Mesendoderm (in vitro differentiated cells): ENCODE data around the gene OPRL1.

Experiments used
- DNase-seq: peaks from one replicate; pipeline ENCODE4 v3.0.0; 2013
- H2AK5ac ChIP-seq: 2 replicates; pipeline ENCODE4 v1.6.1; 2013; ENCODE audit warnings: low read length, inconsistent platforms
- H2BK120ac ChIP-seq: 2 replicates; pipeline ENCODE4 v1.6.1; 2013; ENCODE audit warnings: low read depth, mild to moderate bottlenecking, low read length, moderate library complexity, mixed read lengths
- H2BK15ac ChIP-seq: replicated peaks from 2 replicates; pipeline ENCODE4 v1.6.1; 2013; ENCODE audit warnings: low read depth, mild to moderate bottlenecking, moderate library complexity
- H2BK5ac ChIP-seq: 2 replicates; pipeline ENCODE4 v1.6.1; 2013; ENCODE audit warnings: low read length, inconsistent platforms
- H3K18ac ChIP-seq: 2 replicates; pipeline ENCODE4 v1.6.1; 2013; ENCODE audit warnings: mild to moderate bottlenecking, low read length, mixed read lengths
- H3K23ac ChIP-seq: one replicate; pipeline ENCODE4 v1.6.1; 2013; ENCODE audit warnings: low read length
- H3K27ac ChIP-seq: 2 replicates; pipeline ENCODE4 v1.5.1; 2013; ENCODE audit warnings: low read depth, mild to moderate bottlenecking, inconsistent platforms, low read length, moderate library complexity
- H3K27me3 ChIP-seq: 2 replicates; pipeline ENCODE4 v1.6.1; 2013; ENCODE audit warnings: low read length, control low read depth, mild to moderate bottlenecking, inconsistent platforms; ENCODE audit not compliant: insufficient read depth, poor library complexity
- H3K36me3 ChIP-seq: 2 replicates; pipeline ENCODE4 v1.6.1; 2013; ENCODE audit warnings: low read length, inconsistent platforms; ENCODE audit not compliant: control insufficient read depth, insufficient read depth
- H3K4ac ChIP-seq: one replicate; pipeline ENCODE4 v1.6.1; 2013; ENCODE audit warnings: low read depth, mild to moderate bottlenecking, low read length, moderate library complexity
- H3K4me1 ChIP-seq: 2 replicates; pipeline ENCODE4 v1.6.1; 2013; ENCODE audit warnings: low read depth, low read length, inconsistent platforms; ENCODE audit not compliant: control insufficient read depth
- H3K4me2 ChIP-seq: 2 replicates; pipeline ENCODE4 v1.6.1; 2013; ENCODE audit warnings: low read length
- H3K4me3 ChIP-seq: 2 replicates; pipeline ENCODE4 v1.5.1; 2013; ENCODE audit warnings: mild to moderate bottlenecking, low read length
- H3K56ac ChIP-seq: one replicate; pipeline ENCODE4 v1.6.1; 2013; ENCODE audit warnings: low read length
- H3K79me1 ChIP-seq: 2 replicates; pipeline ENCODE4 v1.6.1; 2013; ENCODE audit warnings: low read length, inconsistent platforms
- H3K79me2 ChIP-seq: 2 replicates; pipeline ENCODE4 v1.6.1; 2013; ENCODE audit warnings: mild to moderate bottlenecking, low read length; ENCODE audit not compliant: control insufficient read depth, insufficient read depth
- H3K9ac ChIP-seq: 2 replicates; pipeline ENCODE4 v1.6.1; 2013; ENCODE audit warnings: low read length, inconsistent platforms
- H4K5ac ChIP-seq: one replicate; pipeline ENCODE4 v1.6.1; 2013; ENCODE audit warnings: low read length
- H4K8ac ChIP-seq: one replicate; pipeline ENCODE4 v1.6.1; 2013; ENCODE audit warnings: low read depth, mild to moderate bottlenecking, control low read depth, low read length, moderate library complexity
- WGBS: extraction: QIAGEN DNeasy Blood & Tissue Kit; methylation state at CpG from one replicate; pipeline ENCODE4 v1.1.7; 2013; ENCODE audit warnings: low lambda C conversion rate, missing lambda C conversion rate; ENCODE audit not compliant: insufficient coverage; ENCODE audit errors: extremely low coverage; 5-methylcytosine and 5-hydroxymethylcytosine counted together

Gene OPRL1

GRCh38 chr20:64079273-64080012, 439 bp upstream of the OPRL1 start, which contains the start of gene RGS19:
TSS of gene RGS19 (minus strand) at chr20:64079518. CDS start at chr20:64076886, 2,632 bp downstream.
- Histone ChIP-seq H3K18ac (peak within 1 kb of the TSS; percentile 69), H3K9ac (peak within 1 kb of the TSS; percentile 93), H3K79me1 (no peaks in the 10 kb centered on the region), H3K4ac (peak within 1 kb of the TSS; percentile 82), H3K27me3 (peaks cover 8% of the 10 kb centered on the region), H3K56ac (peak within 1 kb of the TSS; percentile 98), H3K79me2 (no peaks in the 10 kb centered on the region), H4K5ac (no peak within 1 kb of the TSS), H2BK15ac (no peak within 1 kb of the TSS), H2BK5ac (no peak within 1 kb of the TSS), H3K4me1 (no peaks in the 10 kb centered on the region), H3K4me2 (peak within 1 kb of the TSS; percentile 97), H3K27ac (peak within 1 kb of the TSS; percentile 7), H2BK120ac (no peak within 1 kb of the TSS), H3K23ac (peak within 1 kb of the TSS; percentile 80), H2AK5ac (no peak within 1 kb of the TSS), H4K8ac (peak within 1 kb of the TSS; percentile 97), H3K36me3 (no peaks in the 10 kb centered on the region), H3K4me3 (peak within 1 kb of the TSS; percentile 75)
- DNase-seq: peak; percentile 77
- WGBS: no CpG with 5 or more reads among the region's 73 CpGs

GRCh38 chr20:64080813-64081623, 1.1 kb downstream of the OPRL1 start:
- Histone ChIP-seq H3K18ac (no peak overlapping the region), H3K79me1 (no peaks in the 10 kb centered on the region), H2BK15ac (no peak overlapping the region), H4K5ac (no peak overlapping the region), H4K8ac (no peak overlapping the region), H3K4me3 (no peak overlapping the region), H3K36me3 (no peaks in the 10 kb centered on the region), H3K56ac (no peak overlapping the region), H3K4me2 (no peak overlapping the region), H3K9ac (peak overlapping the region; percentile 93), H3K4me1 (no peaks in the 10 kb centered on the region), H3K27ac (no peak overlapping the region), H2AK5ac (no peak overlapping the region), H3K23ac (no peak overlapping the region), H2BK120ac (no peak overlapping the region), H3K4ac (no peak overlapping the region), H3K79me2 (no peaks in the 10 kb centered on the region), H3K27me3 (peaks cover 19% of the 10 kb centered on the region), H2BK5ac (no peak overlapping the region)
- WGBS: no CpG with 5 or more reads among the region's 17 CpGs
- DNase-seq: no peak

GRCh38 chr20:64081624-64081964, 1.7 kb downstream of the OPRL1 start:
- H3K27me3 ChIP-seq: peaks cover 19% of the 10 kb centered on the region

GRCh38 chr20:64082126-64082731, 2.3 kb downstream of the OPRL1 start:
- no peak overlapping the region for H4K5ac ChIP-seq
- no peak overlapping the region for H2BK120ac ChIP-seq
- no peak overlapping the region for H2AK5ac ChIP-seq
- no peak for DNase-seq
- no peak overlapping the region for H2BK15ac ChIP-seq
- peaks cover 19% of the 10 kb centered on the region for H3K27me3 ChIP-seq
- no peaks in the 10 kb centered on the region for H3K4me1 ChIP-seq
- no peak overlapping the region for H3K23ac ChIP-seq
- no peak overlapping the region for H3K9ac ChIP-seq
- H3K4me2 ChIP-seq: no peak overlapping the region
- no peaks in the 10 kb centered on the region for H3K36me3 ChIP-seq
- H3K27ac ChIP-seq: no peak overlapping the region
- H3K79me1 ChIP-seq: no peaks in the 10 kb centered on the region
- no peak overlapping the region for H3K4ac ChIP-seq
- no peaks in the 10 kb centered on the region for H3K79me2 ChIP-seq
- no peak overlapping the region for H4K8ac ChIP-seq
- H2BK5ac ChIP-seq: no peak overlapping the region
- WGBS: no CpG with 5 or more reads among the region's 13 CpGs
- H3K56ac ChIP-seq: no peak overlapping the region
- no peak overlapping the region for H3K18ac ChIP-seq
- no peak overlapping the region for H3K4me3 ChIP-seq

More at GRCh38 chr20:64081624-64081964, 1.7 kb downstream of the OPRL1 start:
- H3K4me1 ChIP-seq: no peaks in the 10 kb centered on the region
- H3K4me2 ChIP-seq: no peak overlapping the region
- no peak overlapping the region for H3K4me3 ChIP-seq
- no peak overlapping the region for H2BK5ac ChIP-seq
- no peak overlapping the region for H2AK5ac ChIP-seq
- WGBS: no CpG with 5 or more reads among the region's 6 CpGs
- H3K36me3 ChIP-seq: no peaks in the 10 kb centered on the region
- H3K27ac ChIP-seq: no peak overlapping the region
- no peak overlapping the region for H3K56ac ChIP-seq
- no peak overlapping the region for H4K5ac ChIP-seq
- no peak for DNase-seq
- no peak overlapping the region for H3K23ac ChIP-seq
- no peak overlapping the region for H3K18ac ChIP-seq
- no peak overlapping the region for H3K9ac ChIP-seq
- no peaks in the 10 kb centered on the region for H3K79me2 ChIP-seq
- no peak overlapping the region for H3K4ac ChIP-seq
- H4K8ac ChIP-seq: no peak overlapping the region
- H3K79me1 ChIP-seq: no peaks in the 10 kb centered on the region
- no peak overlapping the region for H2BK15ac ChIP-seq
- H2BK120ac ChIP-seq: no peak overlapping the region

GRCh38 chr20:64082820-64083377, 3.0 kb downstream of the OPRL1 start:
- Histone ChIP-seq H3K23ac (no peak overlapping the region), H2BK15ac (no peak overlapping the region), H3K79me2 (no peaks in the 10 kb centered on the region), H4K5ac (no peak overlapping the region), H3K79me1 (no peaks in the 10 kb centered on the region), H3K4me1 (no peaks in the 10 kb centered on the region), H3K4ac (no peak overlapping the region), H3K36me3 (no peaks in the 10 kb centered on the region), H2AK5ac (no peak overlapping the region), H2BK120ac (no peak overlapping the region), H3K27ac (no peak overlapping the region), H3K56ac (no peak overlapping the region), H3K9ac (peak overlapping the region; percentile 3), H2BK5ac (no peak overlapping the region), H3K18ac (no peak overlapping the region), H3K4me2 (peak overlapping the region; percentile 5), H3K27me3 (peaks cover 19% of the 10 kb centered on the region), H4K8ac (no peak overlapping the region), H3K4me3 (no peak overlapping the region)
- DNase-seq: no peak
- no CpG with 5 or more reads among the region's 13 CpGs for WGBS
